Measurements from ENCODE around the gene RPL39L. TPM values are rescaled to one million over a fixed set of nuclear protein-coding genes. Genes with fewer than 3 reads are reported as not detected.

The RPL39L gene
- total RNA-seq, 1 experiment from 2014 or later: 37.7 TPM

GRCh38 chr3:187077537-187077936 lies 61.8 kb downstream of the RPL39L start:
- Histone ChIP-seq H3K9me3 (ENCODE audit: control insufficient read depth, insufficient read depth, low read depth, low read length) (no peaks in the 10 kb centered on the region), H3K36me3 (ENCODE audit: control insufficient read depth, insufficient read depth, low read length) (no peaks in the 10 kb centered on the region), H3K4me3 (ENCODE audit: low read depth in 2 of 2, low read length in 2 of 2) (no peak overlapping the region), H3K27me3 (ENCODE audit: control insufficient read depth, insufficient read depth, low read length) (no peaks in the 10 kb centered on the region), H3K27ac (ENCODE audit: low read length) (no peak overlapping the region), H3K4me1 (ENCODE audit: control insufficient read depth, insufficient read depth, low read length) (no peaks in the 10 kb centered on the region)
- ChIA-PET CTCF (no interaction called here), POLR2A (no interaction called here)
- TF ChIP-seq, protein P1, sequence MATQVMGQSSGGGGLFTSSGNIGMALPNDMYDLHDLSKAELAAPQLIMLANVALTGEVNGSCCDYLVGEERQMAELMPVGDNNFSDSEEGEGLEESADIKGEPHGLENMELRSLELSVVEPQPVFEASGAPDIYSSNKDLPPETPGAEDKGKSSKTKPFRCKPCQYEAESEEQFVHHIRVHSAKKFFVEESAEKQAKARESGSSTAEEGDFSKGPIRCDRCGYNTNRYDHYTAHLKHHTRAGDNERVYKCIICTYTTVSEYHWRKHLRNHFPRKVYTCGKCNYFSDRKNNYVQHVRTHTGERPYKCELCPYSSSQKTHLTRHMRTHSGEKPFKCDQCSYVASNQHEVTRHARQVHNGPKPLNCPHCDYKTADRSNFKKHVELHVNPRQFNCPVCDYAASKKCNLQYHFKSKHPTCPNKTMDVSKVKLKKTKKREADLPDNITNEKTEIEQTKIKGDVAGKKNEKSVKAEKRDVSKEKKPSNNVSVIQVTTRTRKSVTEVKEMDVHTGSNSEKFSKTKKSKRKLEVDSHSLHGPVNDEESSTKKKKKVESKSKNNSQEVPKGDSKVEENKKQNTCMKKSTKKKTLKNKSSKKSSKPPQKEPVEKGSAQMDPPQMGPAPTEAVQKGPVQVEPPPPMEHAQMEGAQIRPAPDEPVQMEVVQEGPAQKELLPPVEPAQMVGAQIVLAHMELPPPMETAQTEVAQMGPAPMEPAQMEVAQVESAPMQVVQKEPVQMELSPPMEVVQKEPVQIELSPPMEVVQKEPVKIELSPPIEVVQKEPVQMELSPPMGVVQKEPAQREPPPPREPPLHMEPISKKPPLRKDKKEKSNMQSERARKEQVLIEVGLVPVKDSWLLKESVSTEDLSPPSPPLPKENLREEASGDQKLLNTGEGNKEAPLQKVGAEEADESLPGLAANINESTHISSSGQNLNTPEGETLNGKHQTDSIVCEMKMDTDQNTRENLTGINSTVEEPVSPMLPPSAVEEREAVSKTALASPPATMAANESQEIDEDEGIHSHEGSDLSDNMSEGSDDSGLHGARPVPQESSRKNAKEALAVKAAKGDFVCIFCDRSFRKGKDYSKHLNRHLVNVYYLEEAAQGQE (IDR thresholded peaks at IDR 0.05; ENCODE audit: insufficient read depth in 1 of 2, low read depth in 2 of 2, low read length in 1 of 2): no peak
- TF ChIP-seq TCF7L2 (IDR thresholded peaks at IDR 0.05; ENCODE audit: low read depth, low read length) (no peak), POLR2AphosphoS5 (IDR thresholded peaks at IDR 0.05; ENCODE audit: low read depth, low read length) (no peak), CTCF (IDR thresholded peaks at IDR 0.05) (no peak), SIN3A (IDR thresholded peaks at IDR 0.05; ENCODE audit: borderline replicate concordance, insufficient read depth, low read depth, low read length) (no peak)
- no TSS peak for BruUV-seq (replicated peaks)
- ATAC-seq: no peak
- in situ Hi-C loops (cut with HindIII; ENCODE audit: low pct_unique_long_range_greater_than_20kb, low sequenced_read_pairs) (no loop called here), intact Hi-C loops (cut with micrococcal nuclease; ENCODE audit: unreplicated experiment) (no loop called here)
- no peak for DNase-seq (ENCODE audit: low read depth, low spot score)

DNA sequence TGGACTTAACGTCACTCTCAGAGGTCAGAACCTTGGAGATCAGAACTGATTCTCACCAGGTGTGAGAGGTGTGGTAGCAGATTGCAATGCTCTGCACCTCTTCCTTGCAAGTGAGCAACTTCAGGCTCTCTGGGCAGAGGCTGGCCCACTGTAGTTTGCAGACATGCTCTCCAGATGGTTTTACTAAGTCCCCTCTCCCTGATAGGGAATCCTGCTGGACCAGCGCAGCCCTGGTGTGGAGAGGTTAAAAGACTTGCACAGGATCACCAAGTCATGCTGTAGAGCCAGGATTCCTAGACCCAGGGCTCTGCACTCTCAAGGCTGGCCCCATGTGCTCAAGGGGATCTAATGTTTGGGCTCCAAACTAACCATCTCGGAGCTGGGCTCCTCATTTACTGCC lies 62.2 kb downstream of the RPL39L start:
- BruUV-seq (replicated peaks): no TSS peak
- TF ChIP-seq CTCF (IDR thresholded peaks at IDR 0.05) (no peak), POLR2AphosphoS5 (IDR thresholded peaks at IDR 0.05; ENCODE audit: low read depth, low read length) (no peak), TCF7L2 (IDR thresholded peaks at IDR 0.05; ENCODE audit: low read depth, low read length) (no peak), SIN3A (IDR thresholded peaks at IDR 0.05; ENCODE audit: borderline replicate concordance, insufficient read depth, low read depth, low read length) (no peak)
- TF ChIP-seq, protein P1 (IDR thresholded peaks at IDR 0.05; ENCODE audit: insufficient read depth in 1 of 2, low read depth in 2 of 2, low read length in 1 of 2): no peak
- Histone ChIP-seq H3K4me3 (ENCODE audit: low read depth in 2 of 2, low read length in 2 of 2) (no peak overlapping the region), H3K36me3 (ENCODE audit: control insufficient read depth, insufficient read depth, low read length) (no peaks in the 10 kb centered on the region), H3K4me1 (ENCODE audit: control insufficient read depth, insufficient read depth, low read length) (no peaks in the 10 kb centered on the region), H3K27ac (ENCODE audit: low read length) (no peak overlapping the region), H3K27me3 (ENCODE audit: control insufficient read depth, insufficient read depth, low read length) (no peaks in the 10 kb centered on the region), H3K9me3 (ENCODE audit: control insufficient read depth, insufficient read depth, low read depth, low read length) (no peaks in the 10 kb centered on the region)
- DNase-seq (ENCODE audit: low read depth, low spot score) (no peak), ATAC-seq (no peak)
- intact Hi-C loops (cut with micrococcal nuclease; ENCODE audit: unreplicated experiment): no loop called here
- POLR2A ChIA-PET: no interaction called here
- in situ Hi-C loops (cut with HindIII; ENCODE audit: low pct_unique_long_range_greater_than_20kb, low sequenced_read_pairs): no loop called here
- CTCF ChIA-PET: no interaction called here

Data from Panc1 (cell line).